Measurements from ENCODE around the gene MFSD6L.

The MFSD6L gene

GRCh38 chr17:8831234-8831849 is 32.2 kb upstream of the MFSD6L start:
- Mint-ChIP-seq H3K9me3 (no peaks in the 10 kb centered on the region), H3K27me3 (no peaks in the 10 kb centered on the region), H3K4me1 (peaks cover 7% of the 10 kb centered on the region), H3K27ac (peak overlapping the region in 1 of 2 donors; percentile 28), H3K4me3 (no peak overlapping the region)
- no peak for ATAC-seq
- DNase-seq: no peak

DNA sequence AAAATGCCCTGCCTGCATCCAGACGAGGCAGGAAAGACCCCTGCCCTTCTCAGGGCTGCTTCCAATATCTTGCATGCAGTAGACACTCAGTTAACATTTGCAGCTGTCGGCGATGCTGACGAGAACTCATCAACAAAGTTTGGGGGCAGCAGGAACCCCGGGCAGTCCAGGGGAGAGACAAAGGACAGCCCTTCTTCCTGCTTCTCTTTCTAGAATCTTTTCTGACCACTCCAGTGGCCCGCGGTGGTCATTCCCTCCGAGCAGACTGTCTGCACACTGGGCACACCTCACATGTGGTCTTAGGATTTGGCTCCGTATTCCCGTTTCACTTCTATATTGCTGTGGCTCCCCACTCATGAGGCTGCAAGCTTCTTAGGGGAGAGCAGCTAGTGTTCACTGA is 31.0 kb upstream of the MFSD6L start:
- H3K4me1 Mint-ChIP-seq: peaks cover 7% of the 10 kb centered on the region
- no peak for ATAC-seq
- no peaks in the 10 kb centered on the region for H3K9me3 Mint-ChIP-seq
- H3K4me3 Mint-ChIP-seq: no peak overlapping the region
- H3K27ac Mint-ChIP-seq: no peak overlapping the region
- DNase-seq: no peak
- H3K27me3 Mint-ChIP-seq: no peaks in the 10 kb centered on the region

- DNase-seq (no peak), ATAC-seq (no peak)
- Mint-ChIP-seq H3K4me1 (peaks cover 7% of the 10 kb centered on the region), H3K27me3 (no peaks in the 10 kb centered on the region), H3K4me3 (no peak overlapping the region), H3K9me3 (peaks cover 0 to 2% of the 10 kb centered on the region in 2 donors), H3K27ac (no peak overlapping the region)
These were observed 30.1 kb upstream of the MFSD6L start for GRCh38 chr17:8829036-8829941.

DNA sequence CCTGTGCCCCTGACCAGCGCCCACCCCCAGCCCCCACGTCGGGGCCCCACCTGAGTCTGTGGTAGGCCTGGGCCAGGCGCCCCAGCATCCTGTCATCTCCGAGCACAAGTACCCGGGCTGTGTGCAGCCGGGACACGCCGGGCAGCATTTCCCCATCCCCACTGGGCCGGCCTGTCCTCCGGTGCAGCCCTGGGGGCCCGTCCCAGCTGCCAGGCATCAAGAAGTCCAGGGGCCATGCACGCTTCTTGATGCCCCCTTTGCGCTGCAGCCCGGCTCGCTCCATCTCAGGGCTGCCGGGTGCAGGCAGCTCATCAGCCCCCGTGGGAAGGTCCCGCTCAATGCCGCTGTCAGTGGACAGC is 29.3 kb upstream of the MFSD6L start:
- peaks cover 7% of the 10 kb centered on the region for H3K4me1 Mint-ChIP-seq
- no peak for ATAC-seq

DNA sequence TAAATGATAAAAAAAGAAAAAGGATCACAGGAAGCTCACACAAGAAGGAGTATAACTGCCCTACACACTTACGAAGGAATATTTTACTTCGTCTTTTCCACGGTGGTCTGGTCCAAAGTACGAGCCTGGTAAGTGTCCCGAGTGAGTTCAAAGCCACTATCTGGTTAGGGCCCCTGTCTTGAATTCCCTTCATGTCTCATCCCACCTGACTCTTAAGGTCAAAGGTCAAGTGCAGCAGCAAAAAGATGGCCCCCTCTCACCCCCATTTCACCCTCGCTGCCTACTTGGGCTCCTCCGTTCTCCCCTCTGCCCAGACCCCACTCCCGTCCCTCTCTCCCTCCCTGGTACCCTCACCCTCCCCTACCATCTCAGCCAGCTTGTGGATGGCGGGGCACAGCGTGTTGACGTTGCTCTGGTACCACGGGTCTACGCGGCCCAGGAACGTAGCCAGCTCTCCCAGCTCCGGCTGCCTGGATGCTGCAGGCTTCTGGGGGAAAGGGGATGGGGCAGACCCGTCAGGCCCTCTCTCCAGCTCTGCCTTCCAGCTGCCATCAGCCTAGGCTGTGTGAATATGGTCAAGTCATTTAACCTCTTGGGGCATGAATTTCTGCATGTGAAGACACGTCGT is 27.8 kb upstream of the MFSD6L start:
- peaks cover 11% of the 10 kb centered on the region for H3K4me1 Mint-ChIP-seq
- peaks cover 0 to 5% of the 10 kb centered on the region in 2 donors for H3K9me3 Mint-ChIP-seq
- no peak for DNase-seq
- H3K27me3 Mint-ChIP-seq: no peaks in the 10 kb centered on the region
- no peak overlapping the region for H3K4me3 Mint-ChIP-seq
- no peak overlapping the region for H3K27ac Mint-ChIP-seq
- ATAC-seq: no peak

More for the DNA sequence above, 29.3 kb upstream of the MFSD6L start:
- no peak for DNase-seq
- no peak overlapping the region for H3K27ac Mint-ChIP-seq
- H3K9me3 Mint-ChIP-seq: peaks cover 0 to 5% of the 10 kb centered on the region in 2 donors
- no peaks in the 10 kb centered on the region for H3K27me3 Mint-ChIP-seq
- no peak overlapping the region for H3K4me3 Mint-ChIP-seq

DNA sequence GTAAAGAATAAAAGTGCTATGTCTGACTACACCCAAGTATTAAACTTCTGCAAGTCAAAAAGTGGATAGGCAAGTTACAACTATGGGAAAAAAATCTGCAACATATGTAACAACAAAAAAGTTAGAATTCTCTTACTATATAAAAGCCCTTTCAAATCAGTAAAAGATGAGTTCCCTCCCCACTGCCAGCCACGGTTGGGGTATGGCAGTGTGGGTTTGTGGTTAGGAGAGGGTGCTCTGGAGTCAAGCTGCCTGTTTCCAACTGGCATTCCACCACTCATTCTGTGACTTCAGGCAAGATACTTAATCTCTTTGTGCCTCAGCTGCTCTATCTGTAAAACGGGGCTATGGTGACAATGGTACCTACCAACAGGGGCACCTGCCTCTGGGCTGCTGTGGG is 26.6 kb upstream of the MFSD6L start:
- Mint-ChIP-seq H3K4me3 (no peak overlapping the region), H3K27me3 (no peaks in the 10 kb centered on the region), H3K4me1 (peaks cover 11% of the 10 kb centered on the region), H3K9me3 (peaks cover 0 to 5% of the 10 kb centered on the region in 2 donors), H3K27ac (no peak overlapping the region)
- DNase-seq (no peak), ATAC-seq (no peak)

- Mint-ChIP-seq H3K9me3 (peaks cover 0 to 5% of the 10 kb centered on the region in 2 donors), H3K4me3 (no peak overlapping the region), H3K4me1 (peaks cover 11% of the 10 kb centered on the region), H3K27ac (no peak overlapping the region), H3K27me3 (no peaks in the 10 kb centered on the region)
- ATAC-seq (no peak), DNase-seq (no peak)
These were observed 24.1 kb upstream of the MFSD6L start for GRCh38 chr17:8823279-8823678.

GRCh38 chr17:8822401-8823035 is 23.4 kb upstream of the MFSD6L start:
- Mint-ChIP-seq H3K27me3 (no peaks in the 10 kb centered on the region), H3K4me1 (peaks cover 8% of the 10 kb centered on the region), H3K27ac (peak overlapping the region in 1 of 2 donors; percentile 85), H3K9me3 (peaks cover 0 to 5% of the 10 kb centered on the region in 2 donors), H3K4me3 (no peak overlapping the region)
- DNase-seq (no peak), ATAC-seq (no peak)

DNA sequence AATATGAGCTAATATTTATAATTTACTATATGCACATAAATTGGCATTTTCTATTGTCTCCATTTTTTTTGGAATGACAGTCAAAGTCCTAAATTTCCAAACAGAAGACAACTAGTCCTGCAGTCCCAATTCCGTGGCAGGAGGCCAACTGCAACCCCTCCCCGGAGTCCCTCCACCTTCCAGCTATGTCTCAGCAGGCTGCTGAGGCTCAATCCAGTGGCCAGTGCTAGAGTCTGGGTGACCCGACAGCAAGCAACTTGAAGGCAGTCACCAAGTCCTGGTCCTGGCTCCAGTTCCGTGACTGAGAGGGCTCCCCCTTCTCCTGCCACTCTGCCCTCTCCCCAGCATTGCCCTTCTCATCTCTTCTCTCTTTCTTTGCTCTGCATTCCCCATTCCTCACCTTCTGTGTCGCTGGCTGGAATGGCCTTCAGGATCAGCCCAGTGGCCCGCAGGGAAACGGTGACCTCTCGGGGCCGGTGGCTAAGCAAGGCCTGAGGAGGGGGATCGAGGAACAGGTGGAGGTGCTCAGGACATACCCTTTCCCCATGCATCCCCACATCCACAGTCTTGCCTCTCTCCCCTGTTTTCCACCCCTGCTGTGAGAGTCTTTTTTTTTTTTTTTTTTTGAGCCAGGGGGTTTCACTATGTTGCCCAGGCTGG is 22.4 kb upstream of the MFSD6L start:
- ATAC-seq: no peak
- H3K27ac Mint-ChIP-seq: peak overlapping the region in 1 of 2 donors; percentile 35
- H3K4me1 Mint-ChIP-seq: peaks cover 4% of the 10 kb centered on the region
- no peaks in the 10 kb centered on the region for H3K27me3 Mint-ChIP-seq
- no peak overlapping the region for H3K4me3 Mint-ChIP-seq
- H3K9me3 Mint-ChIP-seq: peaks cover 0 to 5% of the 10 kb centered on the region in 2 donors
- no peak for DNase-seq

GRCh38 chr17:8820311-8821010 is 21.3 kb upstream of the MFSD6L start:
- ATAC-seq (no peak), DNase-seq (no peak)
- Mint-ChIP-seq H3K4me3 (no peak overlapping the region), H3K4me1 (peaks cover 4% of the 10 kb centered on the region), H3K27ac (no peak overlapping the region), H3K27me3 (no peaks in the 10 kb centered on the region), H3K9me3 (peaks cover 0 to 5% of the 10 kb centered on the region in 2 donors)

- peaks cover 4% of the 10 kb centered on the region for H3K4me1 Mint-ChIP-seq
- no peak for ATAC-seq
- H3K9me3 Mint-ChIP-seq: peaks cover 0 to 2% of the 10 kb centered on the region in 2 donors
- no peak overlapping the region for H3K4me3 Mint-ChIP-seq
- H3K27ac Mint-ChIP-seq: peak overlapping the region in 1 of 2 donors; percentile 58
- H3K27me3 Mint-ChIP-seq: no peaks in the 10 kb centered on the region
- DNase-seq: no peak
These were observed 19.6 kb upstream of the MFSD6L start for GRCh38 chr17:8818654-8819330.

GRCh38 chr17:8818047-8818446 is 18.9 kb upstream of the MFSD6L start:
- H3K27ac Mint-ChIP-seq: no peak overlapping the region
- H3K27me3 Mint-ChIP-seq: no peaks in the 10 kb centered on the region
- ATAC-seq: no peak

DNA sequence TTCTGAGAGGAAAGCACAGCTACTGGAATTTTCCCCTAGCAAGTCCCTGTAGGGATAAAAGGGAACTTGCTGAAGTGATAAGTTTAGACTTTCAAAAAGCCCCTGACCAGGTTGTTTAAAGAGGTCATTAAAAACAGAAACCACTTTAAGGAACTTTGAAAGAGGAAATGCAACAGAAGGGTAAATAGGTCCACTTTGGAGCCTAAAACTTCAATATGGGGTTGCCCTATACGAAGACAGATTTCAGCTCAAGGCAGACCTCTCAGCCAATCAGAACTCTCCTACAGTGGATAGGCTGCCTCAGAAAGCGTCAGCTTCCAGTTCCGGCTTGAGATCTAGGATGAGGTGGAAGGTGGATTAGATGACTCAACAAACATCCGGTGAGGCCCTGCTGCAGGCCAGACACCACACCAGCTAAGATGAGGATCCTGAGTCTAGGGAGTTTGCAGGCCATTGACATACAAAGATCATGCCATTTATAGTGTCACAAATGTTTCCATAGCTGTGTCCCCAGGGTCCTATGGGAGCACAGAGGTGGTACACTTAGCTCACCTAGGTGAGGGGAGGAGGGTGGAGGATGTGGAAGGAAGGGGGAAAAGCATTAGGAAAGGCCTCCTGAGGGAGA is 7.9 kb upstream of the MFSD6L start:
- Mint-ChIP-seq H3K9me3 (peaks cover 26 to 42% of the 10 kb centered on the region in 2 donors), H3K27me3 (no peaks in the 10 kb centered on the region), H3K4me1 (peaks cover 14% of the 10 kb centered on the region), H3K4me3 (no peak overlapping the region), H3K27ac (peak overlapping the region in 1 of 2 donors; percentile 45)
- ATAC-seq (no peak), DNase-seq (no peak)

More at GRCh38 chr17:8818047-8818446, 18.9 kb upstream of the MFSD6L start:
- Mint-ChIP-seq H3K9me3 (peaks cover 0 to 8% of the 10 kb centered on the region in 2 donors), H3K4me3 (no peak overlapping the region), H3K4me1 (peaks cover 4% of the 10 kb centered on the region)
- DNase-seq: no peak

Measured in stimulated activated naive CD8-positive, alpha-beta T cell treated with anti-CD3 and anti-CD28 coated beads, Interleukin-15, amount 100 ng/mL, for 72 hours (primary cell).